ENCODE measurements around the gene APOL2. TPM values are rescaled to one million over a fixed set of nuclear protein-coding genes. Genes with fewer than 3 reads are reported as not detected.
"Not testable (repeated sequence)": the region's sequence is repeated elsewhere in the genome, so short reads cannot be mapped to it uniquely, and the experiment has no call there.

Gene APOL2
- total RNA-seq, 1 donor from 2014 or later: 60.9 TPM

GRCh38 chr22:36263216-36263673 lies 23.9 kb upstream of the APOL2 start:
- not testable (repeated sequence) for DNase-seq (ENCODE audit: low read depth, low spot score)

GRCh38 chr22:36262307-36262706 lies 23.0 kb upstream of the APOL2 start:
- DNase-seq (ENCODE audit: low read depth, low spot score): not testable (repeated sequence)

- not testable (repeated sequence) for DNase-seq (ENCODE audit: low read depth, low spot score)
Measured at GRCh38 chr22:36261675-36262074, 22.3 kb upstream of the APOL2 start.

- DNase-seq (ENCODE audit: low read depth, low spot score): no peak
Measured at GRCh38 chr22:36259615-36260300, 20.4 kb upstream of the APOL2 start.

GRCh38 chr22:36258701-36259614 lies 19.6 kb upstream of the APOL2 start:
- peak; percentile 24 for DNase-seq (ENCODE audit: low read depth, low spot score)

- no peak for DNase-seq (ENCODE audit: low read depth, low spot score)
Measured at GRCh38 chr22:36257948-36258670, 18.8 kb upstream of the APOL2 start.

- no peak for DNase-seq (ENCODE audit: low read depth, low spot score)
Measured at GRCh38 chr22:36257308-36257707, 18.0 kb upstream of the APOL2 start.

GRCh38 chr22:36256478-36256877 lies 17.2 kb upstream of the APOL2 start:
- no peak for DNase-seq (ENCODE audit: low read depth, low spot score)

GRCh38 chr22:36255572-36255971 lies 16.2 kb upstream of the APOL2 start:
- not testable (repeated sequence) for DNase-seq (ENCODE audit: low read depth, low spot score)

GRCh38 chr22:36253523-36254490 lies 14.5 kb upstream of the APOL2 start:
- DNase-seq (ENCODE audit: low read depth, low spot score): no peak

GRCh38 chr22:36252754-36253522 lies 13.6 kb upstream of the APOL2 start, which contains the start of gene APOL1:
TSS of gene APOL1 (plus strand) at chr22:36253133. CDS start at chr22:36254956, 1,823 bp downstream.
- no peak for DNase-seq (ENCODE audit: low read depth, low spot score)

- DNase-seq (ENCODE audit: low read depth, low spot score): not testable (repeated sequence)
Measured at GRCh38 chr22:36251979-36252608, 12.8 kb upstream of the APOL2 start.

- not testable (repeated sequence) for DNase-seq (ENCODE audit: low read depth, low spot score)
Measured at GRCh38 chr22:36250292-36250960, 11.1 kb upstream of the APOL2 start.

- no peak for DNase-seq (ENCODE audit: low read depth, low spot score)
Measured at GRCh38 chr22:36249160-36249559, 9.8 kb upstream of the APOL2 start.

- no peak for DNase-seq (ENCODE audit: low read depth, low spot score)
Measured at GRCh38 chr22:36247955-36248354, 8.6 kb upstream of the APOL2 start.

GRCh38 chr22:36246718-36247117 lies 7.4 kb upstream of the APOL2 start:
- no peak for DNase-seq (ENCODE audit: low read depth, low spot score)

- no peak for DNase-seq (ENCODE audit: low read depth, low spot score)
Measured at GRCh38 chr22:36245805-36246356, 6.6 kb upstream of the APOL2 start.
